ENCODE data around the gene COMMD7.

COMMD7 gene

DNA sequence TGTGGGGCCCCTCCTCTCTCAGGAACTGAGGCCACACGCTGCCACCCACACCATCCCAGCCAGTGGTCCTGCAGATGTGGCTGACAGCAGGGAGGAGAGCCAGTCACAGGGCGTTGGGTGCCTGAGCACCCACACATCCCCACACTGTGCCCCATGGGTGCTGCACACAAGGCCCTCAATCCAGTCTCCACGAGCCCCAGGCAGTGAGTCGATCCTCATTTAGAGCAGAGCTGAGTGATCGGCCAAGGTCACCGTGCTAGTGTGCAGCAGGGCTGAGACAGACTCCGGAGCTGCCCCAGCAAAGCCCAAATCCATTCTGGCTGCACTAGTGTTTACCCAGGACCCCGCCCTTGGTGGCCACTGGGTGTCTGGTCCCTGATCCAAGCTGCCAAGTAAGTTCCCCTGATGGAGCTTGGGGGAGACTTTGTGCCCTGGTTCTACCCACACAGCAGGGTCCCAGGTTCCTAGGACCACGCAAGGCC lies 78.5 kb downstream of the COMMD7 start:
- no peak overlapping the region for H3K4me3 ChIP-seq (ENCODE audit: control insufficient read depth, low read depth, low read length)

GRCh38 chr20:32664012-32664677 lies 79.1 kb downstream of the COMMD7 start:
- TF ChIP-seq, protein P1, sequence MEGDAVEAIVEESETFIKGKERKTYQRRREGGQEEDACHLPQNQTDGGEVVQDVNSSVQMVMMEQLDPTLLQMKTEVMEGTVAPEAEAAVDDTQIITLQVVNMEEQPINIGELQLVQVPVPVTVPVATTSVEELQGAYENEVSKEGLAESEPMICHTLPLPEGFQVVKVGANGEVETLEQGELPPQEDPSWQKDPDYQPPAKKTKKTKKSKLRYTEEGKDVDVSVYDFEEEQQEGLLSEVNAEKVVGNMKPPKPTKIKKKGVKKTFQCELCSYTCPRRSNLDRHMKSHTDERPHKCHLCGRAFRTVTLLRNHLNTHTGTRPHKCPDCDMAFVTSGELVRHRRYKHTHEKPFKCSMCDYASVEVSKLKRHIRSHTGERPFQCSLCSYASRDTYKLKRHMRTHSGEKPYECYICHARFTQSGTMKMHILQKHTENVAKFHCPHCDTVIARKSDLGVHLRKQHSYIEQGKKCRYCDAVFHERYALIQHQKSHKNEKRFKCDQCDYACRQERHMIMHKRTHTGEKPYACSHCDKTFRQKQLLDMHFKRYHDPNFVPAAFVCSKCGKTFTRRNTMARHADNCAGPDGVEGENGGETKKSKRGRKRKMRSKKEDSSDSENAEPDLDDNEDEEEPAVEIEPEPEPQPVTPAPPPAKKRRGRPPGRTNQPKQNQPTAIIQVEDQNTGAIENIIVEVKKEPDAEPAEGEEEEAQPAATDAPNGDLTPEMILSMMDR (conservative IDR thresholded peaks at IDR 0.05; ENCODE audit: control insufficient read depth, insufficient read depth, low read depth, low read length), result no peak
- DNase-seq (ENCODE audit: low read depth), result no peak
- H3K4me3 ChIP-seq (ENCODE audit: control insufficient read depth, low read depth, low read length), result no peak overlapping the region

More for the DNA sequence above, 78.5 kb downstream of the COMMD7 start:
- no peak for DNase-seq (ENCODE audit: low read depth)
- TF ChIP-seq, protein P1 (conservative IDR thresholded peaks at IDR 0.05; ENCODE audit: control insufficient read depth, insufficient read depth, low read depth, low read length), result no peak

GRCh38 chr20:32663335-32664011 lies 79.8 kb downstream of the COMMD7 start:
- H3K4me3 ChIP-seq (ENCODE audit: control insufficient read depth, low read depth, low read length), result no peak overlapping the region
- DNase-seq (ENCODE audit: low read depth), result no peak
- TF ChIP-seq, protein P1 (conservative IDR thresholded peaks at IDR 0.05; ENCODE audit: control insufficient read depth, insufficient read depth, low read depth, low read length), result no peak

GRCh38 chr20:32661820-32662528 lies 81.3 kb downstream of the COMMD7 start:
- no peak overlapping the region for H3K4me3 ChIP-seq (ENCODE audit: control insufficient read depth, low read depth, low read length)
- TF ChIP-seq, protein P1 (conservative IDR thresholded peaks at IDR 0.05; ENCODE audit: control insufficient read depth, insufficient read depth, low read depth, low read length), result no peak
- DNase-seq (ENCODE audit: low read depth), result no peak

DNA sequence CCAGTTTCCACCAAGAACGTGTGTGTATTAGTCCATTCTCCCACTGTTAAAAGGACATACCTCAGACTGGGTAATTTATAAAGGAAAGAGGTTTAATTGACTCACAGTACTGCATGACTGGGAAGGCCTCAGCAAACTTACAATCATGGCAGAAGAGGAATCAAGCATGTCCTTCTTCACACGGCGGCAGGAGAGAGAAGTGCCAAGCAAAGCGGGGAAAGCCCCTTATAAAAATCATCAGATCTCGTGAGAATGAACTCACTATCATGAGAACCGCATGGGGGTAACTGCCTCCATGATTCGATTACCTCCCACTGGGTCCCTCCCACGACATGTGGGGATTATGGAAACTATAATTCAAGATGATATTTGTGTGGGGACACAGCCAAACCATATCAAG lies 82.6 kb downstream of the COMMD7 start:
- DNase-seq (ENCODE audit: low read depth), result no peak
- H3K4me3 ChIP-seq (ENCODE audit: control insufficient read depth, low read depth, low read length), result no peak overlapping the region
- TF ChIP-seq, protein P1 (conservative IDR thresholded peaks at IDR 0.05; ENCODE audit: control insufficient read depth, insufficient read depth, low read depth, low read length), result no peak

DNA sequence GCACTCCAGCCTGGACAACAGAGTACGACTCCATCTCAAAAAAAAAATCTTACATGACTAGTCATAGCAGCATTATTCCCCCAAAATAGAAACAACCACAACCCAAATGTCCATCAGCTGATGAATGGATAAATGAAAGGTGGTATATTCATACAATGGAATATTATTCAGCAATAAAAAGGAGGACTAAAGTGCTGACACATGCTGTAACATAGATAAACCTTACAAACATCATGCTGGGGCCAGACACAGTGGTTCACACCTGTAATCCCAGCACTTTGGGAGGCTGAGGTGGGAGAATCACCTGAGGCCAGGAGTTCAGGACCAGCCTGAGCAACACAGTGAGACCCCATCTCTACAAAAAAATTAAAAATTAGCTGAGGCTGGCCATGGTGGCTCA lies 86.4 kb downstream of the COMMD7 start:
- H3K4me3 ChIP-seq (ENCODE audit: control insufficient read depth, low read depth, low read length), result no peak overlapping the region
- TF ChIP-seq, protein P1 (conservative IDR thresholded peaks at IDR 0.05; ENCODE audit: control insufficient read depth, insufficient read depth, low read depth, low read length), result no peak
- DNase-seq (ENCODE audit: low read depth), result no peak
